ENCODE data around the gene BEND5.

Gene BEND5

GRCh38 chr1:48744032-48744431, 32.7 kb downstream of the BEND5 start:
- no peak overlapping the region for H3K9ac ChIP-seq (ENCODE audit: low read length in 2 of 2)
- no peaks in the 10 kb centered on the region for H3K4me1 ChIP-seq (ENCODE audit: control insufficient read depth, insufficient read depth, low read length)
- H3K27me3 ChIP-seq (ENCODE audit: control insufficient read depth in 1 of 2, insufficient read depth in 2 of 2, low read length in 2 of 2), result no peaks in the 10 kb centered on the region
- no peak overlapping the region for H3K4me3 ChIP-seq (ENCODE audit: low read length in 2 of 2)
- no peak overlapping the region for H3K27ac ChIP-seq (ENCODE audit: low read length)
- no peaks in the 10 kb centered on the region for H3K9me3 ChIP-seq (ENCODE audit: control insufficient read depth in 2 of 2, low read length in 2 of 2)
- peaks cover 9 to 39% of the 10 kb centered on the region in 2 donors for H3K36me3 ChIP-seq (ENCODE audit: control insufficient read depth in 2 of 2, insufficient read depth in 2 of 2, low read length in 2 of 2)

- no peak overlapping the region for H3K27ac ChIP-seq (ENCODE audit: low read length)
- H3K4me3 ChIP-seq (ENCODE audit: low read length in 2 of 2), result no peak overlapping the region
- no peaks in the 10 kb centered on the region for H3K9me3 ChIP-seq (ENCODE audit: control insufficient read depth in 2 of 2, low read length in 2 of 2)
- no peak overlapping the region for H3K9ac ChIP-seq (ENCODE audit: low read length in 2 of 2)
- H3K36me3 ChIP-seq (ENCODE audit: control insufficient read depth in 2 of 2, insufficient read depth in 2 of 2, low read length in 2 of 2), result peaks cover 6 to 35% of the 10 kb centered on the region in 2 donors
- H3K4me1 ChIP-seq (ENCODE audit: control insufficient read depth, insufficient read depth, low read length), result no peaks in the 10 kb centered on the region
- H3K27me3 ChIP-seq (ENCODE audit: control insufficient read depth in 1 of 2, insufficient read depth in 2 of 2, low read length in 2 of 2), result no peaks in the 10 kb centered on the region
Observed at GRCh38 chr1:48743480-48743879, 33.2 kb downstream of the BEND5 start.

- H3K36me3 ChIP-seq (ENCODE audit: control insufficient read depth in 2 of 2, insufficient read depth in 2 of 2, low read length in 2 of 2), result peaks cover 5 to 33% of the 10 kb centered on the region in 2 donors
- no peaks in the 10 kb centered on the region for H3K27me3 ChIP-seq (ENCODE audit: control insufficient read depth in 1 of 2, insufficient read depth in 2 of 2, low read length in 2 of 2)
- H3K27ac ChIP-seq (ENCODE audit: low read length), result no peak overlapping the region
- H3K9me3 ChIP-seq (ENCODE audit: control insufficient read depth in 2 of 2, low read length in 2 of 2), result no peaks in the 10 kb centered on the region
- no peaks in the 10 kb centered on the region for H3K4me1 ChIP-seq (ENCODE audit: control insufficient read depth, insufficient read depth, low read length)
- H3K9ac ChIP-seq (ENCODE audit: low read length in 2 of 2), result no peak overlapping the region
- no peak overlapping the region for H3K4me3 ChIP-seq (ENCODE audit: low read length in 2 of 2)
Observed at GRCh38 chr1:48741380-48741779, 35.3 kb downstream of the BEND5 start.

DNA sequence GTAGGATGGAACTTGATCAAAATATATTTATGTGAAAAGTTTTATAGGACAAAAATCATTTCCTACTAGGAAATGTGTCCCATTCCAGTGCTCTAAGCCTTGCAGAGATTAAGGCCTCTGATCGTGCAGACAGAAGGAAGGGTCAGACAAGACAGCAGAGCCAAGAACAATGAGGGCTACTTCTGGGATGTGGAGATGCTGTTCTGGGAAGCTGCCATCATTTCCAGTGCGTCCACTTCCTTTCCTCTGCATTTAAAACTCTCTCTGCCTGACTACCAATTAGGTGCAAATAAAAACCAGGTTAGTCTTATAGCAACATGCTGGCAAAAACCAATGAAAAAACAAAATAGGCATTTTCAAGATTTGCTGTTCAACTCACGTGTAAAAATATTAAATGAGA, 36.1 kb downstream of the BEND5 start:
- no peaks in the 10 kb centered on the region for H3K27me3 ChIP-seq (ENCODE audit: control insufficient read depth in 1 of 2, insufficient read depth in 2 of 2, low read length in 2 of 2)
- H3K27ac ChIP-seq (ENCODE audit: low read length), result no peak overlapping the region
- no peaks in the 10 kb centered on the region for H3K4me1 ChIP-seq (ENCODE audit: control insufficient read depth, insufficient read depth, low read length)
- H3K36me3 ChIP-seq (ENCODE audit: control insufficient read depth in 2 of 2, insufficient read depth in 2 of 2, low read length in 2 of 2), result peaks cover 13 to 39% of the 10 kb centered on the region in 2 donors
- no peak overlapping the region for H3K4me3 ChIP-seq (ENCODE audit: low read length in 2 of 2)
- H3K9me3 ChIP-seq (ENCODE audit: control insufficient read depth in 2 of 2, low read length in 2 of 2), result no peaks in the 10 kb centered on the region
- H3K9ac ChIP-seq (ENCODE audit: low read length in 2 of 2), result no peak overlapping the region

GRCh38 chr1:48739091-48739490, 37.6 kb downstream of the BEND5 start:
- H3K27me3 ChIP-seq (ENCODE audit: control insufficient read depth in 1 of 2, insufficient read depth in 2 of 2, low read length in 2 of 2), result no peaks in the 10 kb centered on the region
- H3K4me3 ChIP-seq (ENCODE audit: low read length in 2 of 2), result no peak overlapping the region
- no peak overlapping the region for H3K27ac ChIP-seq (ENCODE audit: low read length)
- no peaks in the 10 kb centered on the region for H3K4me1 ChIP-seq (ENCODE audit: control insufficient read depth, insufficient read depth, low read length)
- H3K9me3 ChIP-seq (ENCODE audit: control insufficient read depth in 2 of 2, low read length in 2 of 2), result no peaks in the 10 kb centered on the region
- H3K36me3 ChIP-seq (ENCODE audit: control insufficient read depth in 2 of 2, insufficient read depth in 2 of 2, low read length in 2 of 2), result peaks cover 25 to 43% of the 10 kb centered on the region in 2 donors
- H3K9ac ChIP-seq (ENCODE audit: low read length in 2 of 2), result no peak overlapping the region

- Histone ChIP-seq H3K27ac (ENCODE audit: low read length) (no peak overlapping the region), H3K9me3 (ENCODE audit: control insufficient read depth in 2 of 2, low read length in 2 of 2) (no peaks in the 10 kb centered on the region), H3K36me3 (ENCODE audit: control insufficient read depth in 2 of 2, insufficient read depth in 2 of 2, low read length in 2 of 2) (peaks cover 32 to 43% of the 10 kb centered on the region in 2 donors), H3K27me3 (ENCODE audit: control insufficient read depth in 1 of 2, insufficient read depth in 2 of 2, low read length in 2 of 2) (no peaks in the 10 kb centered on the region), H3K4me1 (ENCODE audit: control insufficient read depth, insufficient read depth, low read length) (no peaks in the 10 kb centered on the region), H3K4me3 (ENCODE audit: low read length in 2 of 2) (no peak overlapping the region), H3K9ac (ENCODE audit: low read length in 2 of 2) (no peak overlapping the region)
Observed at GRCh38 chr1:48738356-48738755, 38.3 kb downstream of the BEND5 start.

DNA sequence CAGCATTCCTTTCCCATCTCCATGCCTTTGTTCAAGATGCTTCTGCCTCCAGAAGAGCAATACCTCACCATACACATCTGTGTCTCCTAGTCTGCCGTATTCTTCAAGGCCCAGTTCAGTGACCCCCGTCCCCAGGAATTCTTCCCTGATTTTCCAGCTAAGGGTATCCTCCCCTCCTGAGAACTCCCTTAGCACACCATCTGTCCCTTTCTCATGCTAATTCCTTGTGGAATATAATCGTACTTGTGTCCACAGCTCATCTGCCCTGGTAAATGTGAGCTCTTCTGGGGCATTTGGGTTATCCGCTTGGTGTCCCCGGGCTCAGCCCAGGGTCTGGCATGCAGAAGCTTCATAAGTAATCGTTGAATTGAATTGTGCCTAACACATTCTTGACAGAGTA, 40.9 kb downstream of the BEND5 start:
- Histone ChIP-seq H3K9me3 (ENCODE audit: control insufficient read depth in 2 of 2, low read length in 2 of 2) (no peaks in the 10 kb centered on the region), H3K4me1 (ENCODE audit: control insufficient read depth, insufficient read depth, low read length) (no peaks in the 10 kb centered on the region), H3K27me3 (ENCODE audit: control insufficient read depth in 1 of 2, insufficient read depth in 2 of 2, low read length in 2 of 2) (no peaks in the 10 kb centered on the region), H3K36me3 (ENCODE audit: control insufficient read depth in 2 of 2, insufficient read depth in 2 of 2, low read length in 2 of 2) (peaks cover 41 to 51% of the 10 kb centered on the region in 2 donors), H3K9ac (ENCODE audit: low read length in 2 of 2) (no peak overlapping the region), H3K4me3 (ENCODE audit: low read length in 2 of 2) (no peak overlapping the region), H3K27ac (ENCODE audit: low read length) (no peak overlapping the region)

DNA sequence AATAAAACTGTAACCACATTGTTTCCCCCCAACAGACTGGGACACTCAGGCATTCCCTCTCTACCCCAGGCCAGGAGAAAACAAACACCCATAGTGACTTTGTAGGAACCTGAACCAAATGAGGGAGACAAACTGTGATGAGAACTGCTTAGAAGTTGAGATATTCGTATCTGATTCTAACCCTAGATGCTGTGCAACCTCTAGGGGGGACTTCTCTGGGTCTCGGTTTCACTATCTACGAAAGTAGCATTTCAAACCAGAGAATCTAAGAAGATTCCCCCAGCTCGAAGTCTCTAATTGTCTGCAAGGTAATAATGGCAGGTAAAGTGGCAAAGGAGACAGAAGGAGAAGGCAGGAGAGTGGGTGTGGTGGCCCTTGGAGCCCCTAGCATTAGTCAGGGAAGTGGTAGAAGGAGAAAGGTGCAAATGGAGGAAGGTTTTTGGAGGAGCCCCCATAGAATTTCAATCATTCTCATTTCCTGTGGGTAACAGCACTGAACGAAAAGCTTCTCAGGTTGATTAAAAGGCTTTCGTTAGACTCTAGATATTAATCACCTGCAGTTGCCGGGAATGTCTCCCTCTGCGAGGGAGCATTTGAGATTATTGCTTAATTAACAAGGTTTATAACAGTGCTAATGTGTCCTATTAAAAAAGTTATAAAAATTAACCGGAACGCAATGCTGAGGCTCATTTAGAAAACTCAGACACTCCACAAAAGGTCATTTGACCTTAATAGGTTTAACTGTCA, 46.4 kb downstream of the BEND5 start:
- no peaks in the 10 kb centered on the region for H3K27me3 ChIP-seq (ENCODE audit: control insufficient read depth in 1 of 2, insufficient read depth in 2 of 2, low read length in 2 of 2)
- no peaks in the 10 kb centered on the region for H3K9me3 ChIP-seq (ENCODE audit: control insufficient read depth in 2 of 2, low read length in 2 of 2)
- no peak overlapping the region for H3K4me3 ChIP-seq (ENCODE audit: low read length in 2 of 2)
- H3K9ac ChIP-seq (ENCODE audit: low read length in 2 of 2), result no peak overlapping the region
- H3K4me1 ChIP-seq (ENCODE audit: control insufficient read depth, insufficient read depth, low read length), result no peaks in the 10 kb centered on the region
- H3K36me3 ChIP-seq (ENCODE audit: control insufficient read depth in 2 of 2, insufficient read depth in 2 of 2, low read length in 2 of 2), result peaks cover 35 to 54% of the 10 kb centered on the region in 2 donors
- H3K27ac ChIP-seq (ENCODE audit: low read length), result no peak overlapping the region

DNA sequence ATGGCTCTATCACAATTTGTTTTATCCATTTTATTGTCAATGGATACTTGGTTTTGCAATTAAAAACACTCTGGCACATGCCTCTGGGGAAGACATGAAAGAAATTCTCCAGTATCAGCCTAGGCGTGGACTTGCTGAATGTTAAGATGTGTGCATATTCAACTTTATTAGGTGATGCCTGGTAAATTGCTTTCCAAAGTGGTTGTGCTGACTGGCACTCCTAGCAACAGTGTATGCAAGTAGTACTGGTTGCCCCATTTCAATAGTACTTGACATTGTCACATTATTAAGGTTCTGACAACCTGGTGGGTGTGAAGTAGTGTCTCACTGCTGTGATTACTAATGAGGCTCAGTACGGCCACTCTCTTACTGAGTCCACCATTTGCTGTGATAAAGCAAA, 48.1 kb downstream of the BEND5 start:
- no peaks in the 10 kb centered on the region for H3K4me1 ChIP-seq (ENCODE audit: control insufficient read depth, insufficient read depth, low read length)
- H3K36me3 ChIP-seq (ENCODE audit: control insufficient read depth in 2 of 2, insufficient read depth in 2 of 2, low read length in 2 of 2), result peaks cover 21 to 38% of the 10 kb centered on the region in 2 donors

DNA sequence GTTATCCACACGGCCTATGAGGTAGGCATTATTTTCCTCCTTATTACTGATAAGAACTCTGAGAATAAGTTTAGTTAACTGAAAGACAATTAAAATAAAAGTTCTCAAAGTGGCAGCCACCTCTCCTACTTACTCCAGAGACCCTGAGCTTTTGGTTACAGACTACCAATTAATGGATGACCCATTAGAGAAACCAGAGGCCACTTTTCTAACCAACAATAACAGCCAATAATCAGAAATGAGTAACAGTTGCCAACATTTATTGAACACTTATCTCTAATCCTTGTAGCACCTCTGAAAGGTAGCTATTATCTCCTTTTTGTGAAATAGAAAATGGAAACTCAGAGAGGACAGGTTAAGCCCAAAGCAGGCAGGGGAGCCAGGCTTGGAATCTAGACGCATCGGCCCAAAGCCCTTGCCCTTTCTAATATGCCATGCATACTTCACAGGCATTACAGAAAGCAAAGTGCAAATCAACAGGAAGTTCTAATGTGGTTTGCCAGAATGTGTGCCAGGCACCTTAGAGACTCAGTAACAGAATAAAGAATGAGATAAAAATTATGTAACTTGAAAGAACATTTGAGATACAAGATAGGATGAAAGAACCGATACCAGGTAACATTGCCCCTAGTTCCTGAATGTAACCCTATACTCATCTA, 50.0 kb downstream of the BEND5 start:
- Histone ChIP-seq H3K4me1 (ENCODE audit: control insufficient read depth, insufficient read depth, low read length) (no peaks in the 10 kb centered on the region), H3K4me3 (ENCODE audit: low read length in 2 of 2) (no peak overlapping the region), H3K9ac (ENCODE audit: low read length in 2 of 2) (no peak overlapping the region), H3K27ac (ENCODE audit: low read length) (no peak overlapping the region), H3K9me3 (ENCODE audit: control insufficient read depth in 2 of 2, low read length in 2 of 2) (no peaks in the 10 kb centered on the region), H3K36me3 (ENCODE audit: control insufficient read depth in 2 of 2, insufficient read depth in 2 of 2, low read length in 2 of 2) (peaks cover 8 to 26% of the 10 kb centered on the region in 2 donors), H3K27me3 (ENCODE audit: control insufficient read depth in 1 of 2, insufficient read depth in 2 of 2, low read length in 2 of 2) (no peaks in the 10 kb centered on the region)

More for the DNA sequence above, 48.1 kb downstream of the BEND5 start:
- H3K9ac ChIP-seq (ENCODE audit: low read length in 2 of 2), result no peak overlapping the region
- H3K27ac ChIP-seq (ENCODE audit: low read length), result no peak overlapping the region
- H3K27me3 ChIP-seq (ENCODE audit: control insufficient read depth in 1 of 2, insufficient read depth in 2 of 2, low read length in 2 of 2), result no peaks in the 10 kb centered on the region
- H3K9me3 ChIP-seq (ENCODE audit: control insufficient read depth in 2 of 2, low read length in 2 of 2), result no peaks in the 10 kb centered on the region
- H3K4me3 ChIP-seq (ENCODE audit: low read length in 2 of 2), result no peak overlapping the region

- no peak overlapping the region for H3K9ac ChIP-seq (ENCODE audit: low read length in 2 of 2)
Observed at GRCh38 chr1:48726139-48726538, 50.6 kb downstream of the BEND5 start.

More at GRCh38 chr1:48726139-48726538, 50.6 kb downstream of the BEND5 start:
- Histone ChIP-seq H3K4me3 (ENCODE audit: low read length in 2 of 2) (no peak overlapping the region), H3K9me3 (ENCODE audit: control insufficient read depth in 2 of 2, low read length in 2 of 2) (no peaks in the 10 kb centered on the region), H3K36me3 (ENCODE audit: control insufficient read depth in 2 of 2, insufficient read depth in 2 of 2, low read length in 2 of 2) (peaks cover 4 to 20% of the 10 kb centered on the region in 2 donors), H3K27ac (ENCODE audit: low read length) (no peak overlapping the region), H3K27me3 (ENCODE audit: control insufficient read depth in 1 of 2, insufficient read depth in 2 of 2, low read length in 2 of 2) (no peaks in the 10 kb centered on the region), H3K4me1 (ENCODE audit: control insufficient read depth, insufficient read depth, low read length) (no peaks in the 10 kb centered on the region)
